ENCODE measurements around the gene FBXL7.

Gene FBXL7

GRCh38 chr5:15786884-15787283 lies 286.9 kb downstream of the FBXL7 start:
- DNase-seq = no peak

- peak; percentile 69 for DNase-seq
Measured at GRCh38 chr5:15787681-15788080, 287.7 kb downstream of the FBXL7 start.

DNA sequence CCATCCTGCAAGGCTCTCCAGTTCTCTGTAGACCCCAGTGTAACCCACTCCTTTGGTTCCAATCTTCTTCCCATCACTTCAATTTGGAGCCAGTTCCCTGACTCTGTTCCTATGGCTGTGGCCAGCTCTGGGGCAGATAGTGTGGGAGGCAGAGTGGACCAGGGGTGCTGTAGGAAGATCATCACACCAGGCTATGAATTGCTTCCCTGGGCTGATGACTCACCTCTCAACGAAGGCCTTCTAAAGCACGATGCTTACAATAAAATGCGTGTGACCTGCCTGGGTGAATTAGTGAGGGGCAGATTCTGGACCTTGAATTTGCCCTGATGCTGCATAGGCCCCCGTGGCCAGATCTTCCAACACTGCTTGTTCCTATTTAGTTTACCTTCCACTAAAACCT lies 289.7 kb downstream of the FBXL7 start:
- DNase-seq = no peak

DNA sequence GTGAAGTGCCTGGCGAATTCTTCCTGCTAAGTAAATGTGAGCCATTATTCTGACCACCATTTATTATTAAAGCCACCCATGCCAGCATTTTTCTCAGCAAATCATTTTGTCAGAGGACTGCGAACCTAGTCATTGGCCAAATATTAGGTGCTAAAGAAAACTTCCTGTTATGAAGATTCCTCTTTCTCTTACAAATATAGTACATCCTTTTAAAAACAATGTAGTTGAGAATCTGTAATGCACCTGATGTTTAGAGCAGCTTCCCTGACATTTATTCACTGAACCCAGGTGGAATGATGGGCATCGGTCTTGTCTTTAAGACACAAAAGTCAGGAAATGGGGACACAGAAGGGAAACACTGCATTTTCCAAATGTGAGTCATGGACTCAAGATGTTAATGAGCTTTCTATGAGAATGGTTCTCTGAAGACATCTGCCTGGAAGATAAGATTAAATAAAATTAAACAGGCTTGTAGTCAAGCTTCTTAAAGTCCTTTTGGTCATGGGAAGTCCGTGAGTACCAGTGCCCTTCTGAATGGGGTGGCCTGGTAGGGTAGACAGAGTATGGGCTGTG lies 290.6 kb downstream of the FBXL7 start:
- DNase-seq = no peak

- DNase-seq = no peak
Measured at GRCh38 chr5:15791274-15791673, 291.3 kb downstream of the FBXL7 start.

- DNase-seq = no peak
Measured at GRCh38 chr5:15791859-15792258, 291.9 kb downstream of the FBXL7 start.

DNA sequence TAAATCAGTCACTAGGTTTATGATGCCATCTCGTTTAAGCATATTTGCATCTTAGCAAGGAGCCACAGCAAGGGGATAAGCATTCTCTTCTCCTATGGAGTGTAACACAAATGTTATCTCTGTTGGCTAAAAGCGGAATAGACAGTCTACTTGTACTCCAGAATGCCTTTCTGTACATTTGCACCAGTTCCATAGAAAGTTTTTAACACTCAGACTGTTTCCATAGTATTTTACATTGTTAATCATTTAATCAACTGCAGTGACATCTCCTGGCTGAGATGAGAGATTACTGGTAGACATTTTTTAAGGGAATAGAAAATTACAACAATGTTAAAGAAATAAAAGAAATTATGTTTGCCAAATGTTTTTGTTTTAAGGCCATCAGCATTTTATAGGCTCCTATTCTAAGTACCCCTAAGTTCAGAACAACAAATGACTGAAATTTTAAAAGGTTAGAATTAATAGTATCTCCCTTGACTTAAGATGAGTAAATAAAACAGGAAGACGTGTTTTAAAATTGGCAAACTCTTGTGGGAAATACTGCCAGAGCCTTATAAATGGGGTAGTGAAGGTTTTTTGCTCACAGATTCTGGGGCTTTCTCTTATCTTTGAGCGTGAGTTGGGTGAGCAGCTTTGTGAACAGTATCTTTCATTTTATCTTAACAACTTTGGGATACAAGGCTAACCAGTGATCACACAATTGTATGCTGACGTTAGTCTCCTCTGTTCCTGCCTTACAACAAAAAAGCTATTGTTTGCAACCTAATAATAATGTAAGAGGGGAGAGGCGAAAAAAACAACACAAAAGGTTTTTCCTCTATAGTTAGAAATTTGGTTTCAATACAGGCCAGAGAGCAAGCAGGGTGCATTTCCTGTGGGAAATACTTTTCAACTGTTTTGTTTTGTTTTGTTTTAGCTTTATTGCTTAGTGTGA lies 294.3 kb downstream of the FBXL7 start:
- no peak for DNase-seq

GRCh38 chr5:15796096-15796495 lies 296.1 kb downstream of the FBXL7 start:
- DNase-seq = no peak

GRCh38 chr5:15796557-15796956 lies 296.6 kb downstream of the FBXL7 start:
- no peak for DNase-seq

GRCh38 chr5:15797116-15797515 lies 297.1 kb downstream of the FBXL7 start:
- no peak for DNase-seq

GRCh38 chr5:15798006-15798405 lies 298.0 kb downstream of the FBXL7 start:
- DNase-seq = no peak

GRCh38 chr5:15799014-15799413 lies 299.0 kb downstream of the FBXL7 start:
- no peak for DNase-seq

- no peak for DNase-seq
Measured at GRCh38 chr5:15799612-15800011, 299.6 kb downstream of the FBXL7 start.

GRCh38 chr5:15803280-15803679 lies 303.3 kb downstream of the FBXL7 start:
- DNase-seq = no peak

DNA sequence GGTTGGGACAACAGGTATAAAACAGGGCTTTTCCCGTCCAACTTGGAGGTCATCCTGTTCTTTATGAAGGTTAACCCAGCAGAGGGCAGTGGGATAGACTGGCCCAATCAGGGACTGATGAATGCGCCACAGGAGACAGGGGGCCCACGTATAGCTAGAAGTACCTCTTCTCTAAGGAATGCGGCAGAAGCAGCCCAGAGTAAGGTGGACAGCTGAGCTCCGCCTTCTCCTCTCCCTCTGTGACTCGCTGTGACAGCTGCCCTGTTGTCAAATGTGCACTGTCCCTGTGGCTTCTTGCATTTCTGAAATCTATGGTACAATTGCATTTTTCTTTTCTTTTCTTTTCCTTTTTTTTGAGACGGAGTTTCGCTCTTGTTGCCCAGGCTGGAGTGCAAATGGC lies 306.6 kb downstream of the FBXL7 start:
- no peak for DNase-seq

DNA sequence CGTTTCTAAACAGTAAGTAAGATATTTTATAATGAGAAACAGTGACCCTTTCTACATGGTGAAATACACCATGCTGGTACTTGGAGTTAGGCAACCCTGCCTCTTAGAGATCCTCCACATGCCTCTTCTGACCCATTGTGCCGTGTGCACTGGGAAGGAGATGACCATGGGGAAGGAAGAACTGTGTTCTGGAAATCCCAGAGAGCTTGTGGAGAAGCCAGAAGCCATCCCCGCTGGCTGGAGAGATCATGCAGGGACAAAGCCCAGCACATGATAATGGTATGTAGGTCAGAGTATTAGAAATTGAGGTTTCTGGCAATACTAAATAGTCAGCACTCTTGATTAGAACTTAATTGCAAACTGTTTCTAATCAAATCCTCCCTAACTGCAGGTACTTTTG lies 307.3 kb downstream of the FBXL7 start:
- DNase-seq = no peak

GRCh38 chr5:15807871-15808270 lies 307.9 kb downstream of the FBXL7 start:
- DNase-seq = peak; percentile 71

GRCh38 chr5:15808577-15808976 lies 308.6 kb downstream of the FBXL7 start:
- no peak for DNase-seq

GRCh38 chr5:15819617-15820016 lies 319.6 kb downstream of the FBXL7 start:
- DNase-seq = no peak

GRCh38 chr5:15821506-15821905 lies 321.5 kb downstream of the FBXL7 start:
- DNase-seq = no peak

- DNase-seq = no peak
Measured at GRCh38 chr5:15823398-15823797, 323.4 kb downstream of the FBXL7 start.

- DNase-seq = no peak
Measured at GRCh38 chr5:15827741-15828140, 327.8 kb downstream of the FBXL7 start.

- no peak for DNase-seq
Measured at GRCh38 chr5:15831408-15831807, 331.4 kb downstream of the FBXL7 start.

DNA sequence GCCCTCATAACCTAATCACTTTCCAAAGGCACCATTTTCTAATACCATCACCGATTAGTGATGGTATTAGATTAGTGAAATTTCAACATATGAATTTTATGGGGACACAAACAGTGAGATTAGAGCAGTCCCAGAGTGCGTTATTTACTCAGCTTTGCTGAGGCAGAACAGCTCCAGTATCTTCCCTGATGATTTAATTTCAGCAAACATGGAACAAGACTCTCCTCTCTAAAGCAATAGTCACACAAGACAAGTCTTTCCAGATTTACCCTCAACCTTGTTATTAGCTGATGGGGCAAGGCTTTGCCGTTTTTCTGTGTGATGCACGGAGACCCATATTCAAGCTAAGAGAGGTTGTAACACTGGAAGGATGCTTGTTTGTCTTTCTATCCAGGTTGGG lies 333.4 kb downstream of the FBXL7 start:
- no peak for DNase-seq
